ENCODE measurements around the gene LDLRAD4.
"Not testable (repeated sequence)": the region's sequence is repeated elsewhere in the genome, so short reads cannot be mapped to it uniquely, and the experiment has no call there.

The LDLRAD4 gene

DNA sequence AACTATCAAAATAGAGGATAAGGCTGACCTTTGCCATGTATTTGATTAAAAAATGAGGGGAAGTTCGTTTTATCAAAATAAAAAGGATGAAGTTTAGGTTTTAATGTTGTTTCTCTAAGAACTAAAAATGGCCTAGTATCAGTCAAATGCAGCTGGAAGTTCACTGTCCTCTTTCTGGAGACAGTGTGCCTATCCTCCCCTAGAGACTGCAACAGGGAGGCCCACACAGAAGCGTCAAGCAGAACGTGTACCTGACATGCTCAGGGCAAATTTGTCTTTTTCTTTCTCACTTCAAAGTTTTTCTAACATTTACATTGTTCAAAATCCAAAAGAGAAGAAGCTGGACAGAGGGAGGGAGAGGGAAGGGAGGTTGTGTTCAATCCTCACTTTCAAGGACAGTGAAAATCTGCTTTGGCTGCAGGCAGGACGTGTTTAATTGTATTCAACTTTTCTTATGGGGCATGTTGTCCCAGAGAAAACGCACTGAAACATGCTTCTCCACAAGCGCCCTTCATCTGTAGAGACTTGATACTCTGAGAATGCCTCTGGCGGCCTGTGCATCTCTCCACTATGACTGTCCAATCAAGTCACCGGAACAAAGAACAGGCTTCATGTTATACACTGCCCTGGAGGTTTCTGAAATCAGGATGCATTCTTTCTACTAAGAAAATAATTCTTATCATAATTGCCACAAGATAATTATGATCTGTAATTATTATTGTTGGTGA, 442.7 kb downstream of the LDLRAD4 start:
- DNase-seq, result no peak

DNA sequence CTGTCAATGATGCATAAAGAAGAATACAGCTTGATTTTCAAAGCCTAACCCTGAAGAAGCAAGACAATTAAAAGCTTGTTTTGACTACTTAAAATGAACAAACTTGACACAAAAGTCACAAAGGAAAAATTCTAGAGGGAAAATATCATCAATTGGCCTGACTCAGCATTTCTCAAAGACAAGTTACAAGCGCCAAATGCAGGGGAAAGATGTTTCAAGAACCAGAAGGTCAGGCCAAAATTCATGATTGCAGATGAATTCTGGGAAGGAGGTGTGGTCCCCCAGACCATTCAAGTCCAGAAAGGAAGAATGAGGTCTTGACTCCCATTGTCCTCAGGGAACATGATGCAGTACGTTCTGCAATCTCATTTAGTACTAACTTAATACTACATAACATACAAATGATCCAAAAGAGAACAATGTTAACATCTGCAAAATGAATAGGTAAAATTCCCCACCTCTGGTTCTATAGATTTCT, 443.3 kb downstream of the LDLRAD4 start:
- no peak for DNase-seq

GRCh38 chr18:13672657-13673056, 454.1 kb downstream of the LDLRAD4 start:
- DNase-seq, result no peak

GRCh38 chr18:13676471-13676870, 457.9 kb downstream of the LDLRAD4 start:
- no peak for DNase-seq

DNA sequence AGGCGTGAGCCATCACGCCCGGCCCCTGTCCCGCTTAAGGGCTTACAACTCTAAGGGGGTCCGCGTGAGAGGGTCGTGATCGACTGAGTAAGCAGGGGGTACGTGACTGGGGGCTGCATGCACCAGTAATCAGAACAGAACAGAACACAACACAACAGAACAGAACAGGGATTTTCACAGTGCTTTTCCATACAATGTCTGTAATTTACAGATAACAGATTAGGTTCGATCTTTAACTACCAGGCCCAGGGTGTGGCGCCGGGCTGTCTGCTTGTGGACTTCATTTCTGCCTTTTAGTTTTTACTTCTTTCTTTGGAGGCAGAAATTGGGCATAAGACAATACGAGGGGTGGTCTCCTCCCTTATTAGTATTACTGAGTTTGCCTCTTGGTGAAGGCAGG, 458.8 kb downstream of the LDLRAD4 start:
- not testable (repeated sequence) for DNase-seq

GRCh38 chr18:13680612-13681011, 462.1 kb downstream of the LDLRAD4 start:
- no peak for DNase-seq

DNA sequence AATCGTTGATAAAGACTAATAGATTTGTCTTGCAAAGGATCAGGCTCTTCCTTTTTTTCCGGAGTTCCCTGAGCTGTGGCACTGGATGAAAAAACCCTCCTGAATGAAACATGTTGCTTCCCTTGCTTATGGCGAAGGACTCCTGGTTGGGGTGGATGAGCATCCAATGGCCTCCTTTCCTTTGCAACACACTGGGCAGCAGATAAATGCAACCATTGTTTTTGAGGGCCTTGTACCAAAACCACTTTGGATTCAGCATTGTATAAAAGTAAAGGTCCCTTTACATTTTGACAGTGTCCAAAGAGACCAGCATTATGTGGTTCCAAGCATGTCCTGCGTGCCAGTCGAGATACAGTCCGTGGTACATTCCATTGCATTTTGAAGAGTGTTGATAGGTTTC, 463.1 kb downstream of the LDLRAD4 start:
- DNase-seq, result no peak

GRCh38 chr18:13684546-13684945, 466.0 kb downstream of the LDLRAD4 start:
- no peak for DNase-seq

DNA sequence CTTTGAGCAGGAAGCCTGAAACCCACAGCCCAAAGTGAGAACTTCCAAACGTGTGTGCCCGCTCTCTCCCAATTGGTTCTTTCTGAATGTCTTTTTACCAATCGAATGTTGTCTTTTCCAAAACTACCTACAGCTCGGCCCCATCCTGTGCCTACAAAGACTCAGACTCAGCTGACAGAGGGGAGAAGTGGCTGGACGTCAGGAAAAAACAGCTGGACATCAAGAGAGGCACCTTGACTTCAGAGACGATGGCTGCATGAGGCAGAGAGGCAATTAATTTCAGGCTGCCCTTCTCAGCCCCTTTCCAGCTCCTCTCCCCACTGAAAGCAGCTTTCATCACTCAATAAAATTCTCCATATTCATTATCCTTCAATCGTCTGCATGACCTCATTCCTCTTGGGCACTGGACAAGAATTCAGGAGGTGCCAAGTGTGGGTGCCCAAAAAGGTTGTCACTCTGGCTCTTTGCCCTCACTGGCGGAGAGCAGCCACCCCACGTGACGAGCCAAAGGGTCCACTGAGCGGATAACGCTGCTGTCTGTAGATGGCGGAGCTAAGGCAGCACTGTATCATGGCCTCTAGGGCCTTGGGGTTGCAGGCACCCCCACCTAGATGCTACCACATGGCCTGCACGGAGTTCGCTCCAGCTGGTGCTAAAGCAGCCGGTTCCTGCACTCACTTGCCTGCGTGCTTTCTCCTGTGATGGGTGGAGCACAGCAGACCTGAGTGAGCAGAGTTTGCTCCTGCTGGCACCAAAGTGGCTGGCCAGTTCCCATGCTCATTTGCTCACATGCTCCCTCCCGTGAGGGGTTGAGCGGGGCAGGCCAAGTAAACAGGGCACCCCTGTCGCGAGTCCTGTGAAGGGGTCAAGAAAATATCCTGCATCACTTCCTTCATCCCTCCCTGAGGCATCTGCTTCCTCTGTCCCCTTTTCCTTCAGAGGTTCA, 469.9 kb downstream of the LDLRAD4 start:
- no peak for DNase-seq

DNA sequence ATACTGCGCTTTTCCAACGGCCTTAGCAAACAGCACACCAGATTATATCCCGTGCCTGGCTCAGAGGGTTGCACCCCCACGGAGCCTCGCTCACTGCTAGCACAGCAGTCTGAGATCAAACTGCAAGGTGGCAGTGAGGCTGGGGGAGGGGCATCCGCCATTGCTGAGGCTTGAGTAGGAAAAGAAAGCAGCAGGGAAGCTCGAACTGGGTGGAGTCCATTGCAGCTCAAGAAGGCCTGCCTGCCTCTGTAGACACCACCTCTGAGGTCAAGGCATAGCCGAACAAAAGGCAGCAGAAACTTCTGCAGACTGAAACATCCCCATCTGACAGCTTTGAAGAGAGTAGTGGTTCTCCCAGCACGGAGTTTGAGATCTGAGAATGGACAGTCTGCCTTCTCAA, 471.5 kb downstream of the LDLRAD4 start:
- DNase-seq, result not testable (repeated sequence)

- not testable (repeated sequence) for DNase-seq
Measured at GRCh38 chr18:13695337-13695736, 476.8 kb downstream of the LDLRAD4 start.

DNA sequence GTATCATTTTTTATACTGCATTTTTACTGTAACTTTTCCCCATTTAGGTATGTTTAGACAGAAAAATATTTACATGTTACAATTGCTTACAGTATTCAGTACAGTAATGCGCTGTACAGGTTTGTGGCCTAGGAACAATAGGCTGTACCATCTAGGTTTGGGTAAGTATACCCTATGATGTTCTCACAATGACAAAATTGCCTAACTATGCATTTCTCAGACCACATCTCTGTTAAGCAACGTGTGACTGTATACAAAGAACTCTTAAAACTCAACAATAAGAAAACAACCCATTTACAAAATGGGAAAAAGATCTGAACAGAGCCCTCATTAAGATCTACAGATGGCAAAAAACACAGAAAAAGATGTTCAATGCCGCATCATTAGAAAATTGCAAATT, 478.4 kb downstream of the LDLRAD4 start:
- no peak for DNase-seq

- no peak for DNase-seq
Measured at GRCh38 chr18:13700153-13700552, 481.6 kb downstream of the LDLRAD4 start.

All from NCI-H1105 (cell line).